ENCODE data around the gene ZCCHC14.
"Not testable (repeated sequence)": the region's sequence is repeated elsewhere in the genome, so short reads cannot be mapped to it uniquely, and the experiment has no call there.

Gene ZCCHC14

GRCh38 chr16:87404764-87405625, 87.8 kb downstream of the ZCCHC14 start:
- no peak for DNase-seq

GRCh38 chr16:87395181-87395842, 97.5 kb downstream of the ZCCHC14 start:
- no peak for DNase-seq

DNA sequence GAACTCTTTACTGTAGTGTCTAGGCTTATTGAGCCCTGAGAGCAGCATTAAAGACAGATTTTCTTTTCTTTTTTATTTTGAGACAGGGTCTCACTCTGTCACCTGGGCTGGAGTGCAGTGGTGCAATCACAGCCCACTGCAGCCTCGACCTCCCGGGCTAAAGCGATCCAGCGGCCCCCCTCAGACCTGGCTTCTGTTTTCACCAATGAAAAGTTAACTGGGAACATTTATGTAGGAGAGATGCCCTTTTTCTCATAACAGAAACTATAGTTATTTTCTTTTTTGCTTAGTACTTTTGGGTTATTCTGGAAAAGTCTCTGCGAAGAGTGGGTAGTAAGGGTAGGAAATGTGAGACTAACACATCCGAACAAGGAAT, 99.2 kb downstream of the ZCCHC14 start:
- DNase-seq = no peak

- peak; percentile 53 to 59 for DNase-seq
These were observed 99.8 kb downstream of the ZCCHC14 start for GRCh38 chr16:87392821-87393679.

DNA sequence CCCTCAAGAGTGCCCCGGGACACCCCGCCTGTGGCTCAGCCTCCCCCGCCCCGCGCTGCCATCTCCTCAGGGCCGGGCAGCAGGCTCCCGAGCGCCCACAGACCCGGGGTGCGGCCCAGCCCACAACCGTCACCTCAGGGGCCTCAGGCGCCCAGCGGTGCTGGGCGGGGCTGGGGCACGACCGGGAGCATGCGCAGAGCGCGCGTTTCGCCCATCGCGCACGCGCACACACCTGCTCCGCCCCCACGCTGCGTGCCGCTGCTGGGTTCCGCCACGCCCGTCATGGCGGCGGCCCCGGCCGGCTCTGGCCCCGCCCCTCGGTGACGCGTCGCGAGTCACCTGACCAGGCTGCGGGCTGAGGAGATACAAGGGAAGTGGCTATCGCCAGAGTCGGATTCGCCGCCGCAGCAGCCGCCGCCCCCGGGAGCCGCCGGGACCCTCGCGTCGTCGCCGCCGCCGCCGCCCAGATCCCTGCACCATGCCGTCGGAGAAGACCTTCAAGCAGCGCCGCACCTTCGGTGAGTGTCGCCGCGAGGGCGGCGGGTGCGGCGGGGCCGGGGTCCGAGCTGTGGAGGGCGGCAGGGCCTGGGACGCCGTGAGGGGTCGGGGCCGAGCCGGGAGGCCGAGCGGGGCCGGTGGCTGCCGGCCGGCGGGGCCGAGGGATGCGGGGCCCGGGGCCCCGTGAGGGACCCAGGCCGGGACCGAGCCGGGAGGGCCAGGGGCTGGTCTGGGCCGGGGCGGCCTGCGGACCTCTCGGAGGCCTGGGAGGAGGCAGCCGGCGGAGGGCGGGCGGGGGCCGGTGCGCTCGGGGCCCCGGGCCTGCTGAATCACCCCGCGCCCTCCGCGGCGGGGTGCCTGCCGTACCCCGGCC, 100.6 kb downstream of the ZCCHC14 start, which contains the start of gene MAP1LC3B:
Gene MAP1LC3B (plus strand): TSS at position 387 of the 871 bp plus-strand sequence. CDS start 92 bp downstream, at position 479.
- peak; percentile 96 for DNase-seq

DNA sequence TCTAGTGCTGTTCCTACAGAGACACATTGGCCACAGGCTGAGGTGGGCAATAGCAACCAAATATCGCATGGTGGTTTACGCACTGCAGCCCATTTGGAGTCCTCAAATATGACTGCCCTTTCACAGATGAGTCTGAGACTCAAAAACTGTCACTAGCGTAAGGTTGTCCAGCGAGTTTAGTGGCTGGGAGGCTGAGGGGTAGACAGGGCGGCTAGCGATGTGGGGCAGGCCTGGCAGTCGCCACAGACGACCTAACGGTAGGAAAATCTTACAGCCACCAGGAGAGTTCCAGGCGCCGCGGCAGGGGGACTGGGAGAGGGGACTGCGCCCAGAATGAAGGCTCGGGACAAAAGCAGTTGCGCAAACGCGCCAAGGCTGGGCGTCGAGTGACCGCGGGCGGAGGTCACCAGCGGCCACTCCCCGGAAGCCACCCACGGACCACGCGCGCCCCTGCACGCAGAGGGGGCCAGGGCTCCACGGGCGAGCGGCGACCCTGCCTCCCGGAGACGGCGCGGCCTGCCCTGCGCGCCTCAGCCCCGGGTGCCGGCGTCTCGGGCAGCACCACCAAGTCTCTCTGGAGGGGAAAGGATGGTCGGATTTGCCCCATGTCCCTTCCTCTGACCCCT, 101.4 kb downstream of the ZCCHC14 start:
- peak in 1 of 2 experiments; percentile 50 for DNase-seq

- no peak for DNase-seq
These were observed 102.0 kb downstream of the ZCCHC14 start for GRCh38 chr16:87390641-87391323.

DNA sequence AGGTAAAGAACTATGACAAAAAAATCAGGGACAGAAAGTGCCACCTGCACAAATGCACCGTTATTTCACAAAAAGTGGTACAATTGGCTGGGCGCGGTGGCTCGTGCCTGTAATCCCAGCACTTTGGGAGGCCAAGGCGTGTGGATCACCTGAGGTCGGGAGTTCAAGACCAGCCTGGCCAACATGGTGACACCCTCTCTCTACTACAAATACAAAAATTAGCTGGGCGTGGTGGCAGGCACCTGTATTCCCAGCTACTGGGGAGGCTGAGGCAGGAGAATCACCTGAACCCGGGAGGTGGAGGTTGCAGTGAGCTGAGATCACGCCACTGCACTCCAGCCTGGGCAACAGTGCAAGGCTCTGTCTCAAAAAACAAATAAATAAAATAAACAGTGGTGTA, 102.9 kb downstream of the ZCCHC14 start:
- not testable (repeated sequence) for DNase-seq

GRCh38 chr16:87389245-87389644, 103.6 kb downstream of the ZCCHC14 start:
- no peak for DNase-seq

DNA sequence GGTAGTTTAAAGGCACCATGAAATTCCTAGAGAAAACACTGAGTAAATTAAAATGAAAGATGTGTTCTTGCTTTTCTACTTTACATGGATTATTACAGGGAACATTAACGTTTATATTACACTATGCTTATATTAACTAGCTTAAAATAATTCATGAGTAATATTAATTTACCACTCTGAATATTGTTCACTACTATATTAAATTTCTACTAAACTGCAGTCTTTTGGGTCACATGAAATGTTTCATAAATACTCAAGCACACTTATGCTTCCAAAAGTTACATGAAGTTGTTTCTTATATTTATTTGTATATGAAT, 104.0 kb downstream of the ZCCHC14 start:
- DNase-seq = no peak

DNA sequence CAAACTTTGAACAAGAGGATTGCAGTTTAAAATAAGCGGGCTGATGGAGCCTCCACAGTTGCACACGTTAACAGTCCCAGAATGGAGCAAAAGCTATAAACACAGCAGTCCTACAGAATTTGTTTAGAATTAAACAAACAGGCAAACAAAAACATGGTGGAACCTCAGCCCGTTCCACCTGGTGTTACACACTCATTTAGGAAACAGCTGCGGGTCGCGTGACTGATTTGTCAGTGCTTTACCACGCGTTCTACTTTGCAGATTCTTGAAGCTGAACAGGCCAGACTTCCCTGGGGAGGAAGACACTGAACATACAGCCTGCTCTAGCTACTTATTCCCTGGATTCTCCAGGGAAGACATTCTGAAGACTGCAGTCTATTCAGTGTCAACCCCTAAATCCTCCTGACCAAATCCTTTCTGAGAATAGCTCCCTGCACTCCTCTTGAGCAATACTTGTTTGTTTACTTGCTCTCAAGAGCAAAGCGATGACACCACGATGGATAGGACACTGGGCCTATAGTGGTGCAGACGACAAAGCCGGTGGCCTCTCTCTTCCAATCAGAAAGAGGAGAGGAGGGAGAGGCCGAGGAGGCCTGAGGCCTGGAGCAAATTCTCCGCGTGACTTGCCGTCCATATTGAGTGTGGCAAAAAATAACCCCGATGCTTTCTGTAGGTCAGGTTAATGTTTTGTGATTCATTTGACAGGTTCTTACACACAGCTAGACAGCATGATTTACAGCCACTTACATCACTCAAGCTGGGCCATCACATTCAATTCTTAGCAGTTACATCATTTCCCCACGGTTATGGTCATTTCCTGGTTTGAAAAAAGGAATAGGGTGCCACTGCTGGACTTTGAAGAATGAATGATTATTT, 104.6 kb downstream of the ZCCHC14 start:
- peak; percentile 81 to 86 for DNase-seq

GRCh38 chr16:87384875-87385167, 108.0 kb downstream of the ZCCHC14 start:
- DNase-seq = not testable (repeated sequence)

DNA sequence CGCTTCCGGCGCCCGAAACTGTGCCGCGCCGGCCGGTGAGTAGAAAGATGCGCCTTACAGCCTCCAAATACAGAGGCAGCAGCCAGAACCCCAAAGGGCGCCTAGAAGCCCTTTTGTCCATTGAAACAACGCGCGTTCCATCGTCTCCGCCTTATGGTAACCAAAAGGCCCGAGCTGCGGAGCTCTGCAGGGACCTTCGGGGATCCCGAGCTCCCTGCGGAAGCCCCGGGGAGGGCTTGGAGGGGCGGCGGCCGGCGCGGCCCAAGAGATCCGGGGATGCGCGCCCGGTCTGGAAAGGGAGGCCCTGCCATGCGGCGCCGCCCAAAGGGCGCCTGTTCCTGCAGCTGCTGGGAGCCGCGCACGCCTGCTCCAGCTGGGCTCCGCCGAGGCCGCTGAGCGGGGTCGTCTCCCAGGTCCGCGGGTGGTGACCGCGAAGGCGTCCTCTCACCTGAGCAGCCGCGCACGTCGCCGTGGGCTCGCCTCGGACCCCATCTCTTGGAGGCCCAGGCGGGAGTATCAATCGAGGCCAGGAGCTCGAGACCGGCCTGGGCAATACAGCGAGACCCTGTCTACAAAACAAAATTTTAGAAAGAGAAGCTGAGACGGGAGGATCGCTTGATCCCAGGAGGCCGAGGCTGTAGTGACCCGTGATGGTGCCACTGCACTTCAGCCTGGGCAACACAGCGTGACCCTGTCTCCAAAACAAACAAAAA, 108.5 kb downstream of the ZCCHC14 start:
- no peak for DNase-seq

DNA sequence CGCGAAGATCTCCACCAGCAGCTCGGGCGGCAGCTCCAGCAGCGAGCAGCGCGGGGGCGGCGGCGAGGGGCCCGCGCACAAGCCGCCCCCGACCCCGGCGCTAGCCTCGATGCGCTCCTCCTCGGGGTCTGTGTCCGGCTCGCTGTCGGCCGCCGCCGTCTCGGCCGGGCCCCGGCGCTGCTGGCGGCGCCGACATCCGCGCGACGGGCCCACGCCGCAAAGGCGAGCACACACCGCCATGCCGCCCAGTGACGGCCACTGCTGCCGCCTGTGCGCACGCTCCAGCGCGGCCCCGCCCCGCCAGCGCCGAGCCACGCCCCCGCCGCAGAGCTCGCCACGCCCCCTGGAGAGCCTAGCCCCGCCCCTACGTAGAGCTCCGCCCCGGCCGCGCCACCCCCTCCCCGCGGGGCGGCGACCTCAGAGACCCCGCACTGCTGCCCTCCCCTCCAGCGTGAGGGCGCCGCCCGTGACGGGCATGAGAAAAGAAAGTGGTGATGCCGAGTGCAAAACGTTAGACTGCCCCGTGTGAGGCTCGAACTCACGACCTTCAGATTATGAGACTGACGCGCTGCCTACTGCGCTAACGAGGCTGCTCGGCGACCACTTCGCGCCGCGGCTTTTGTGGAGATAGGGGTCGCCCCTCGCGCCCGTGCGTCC, 109.2 kb downstream of the ZCCHC14 start, which contains the start of gene FBXO31:
Gene FBXO31 (minus strand): TSS at position 272 of the 657 bp plus-strand sequence. CDS start 32 bp downstream, at position 240.
- DNase-seq = peak; percentile 91 to 92

DNA sequence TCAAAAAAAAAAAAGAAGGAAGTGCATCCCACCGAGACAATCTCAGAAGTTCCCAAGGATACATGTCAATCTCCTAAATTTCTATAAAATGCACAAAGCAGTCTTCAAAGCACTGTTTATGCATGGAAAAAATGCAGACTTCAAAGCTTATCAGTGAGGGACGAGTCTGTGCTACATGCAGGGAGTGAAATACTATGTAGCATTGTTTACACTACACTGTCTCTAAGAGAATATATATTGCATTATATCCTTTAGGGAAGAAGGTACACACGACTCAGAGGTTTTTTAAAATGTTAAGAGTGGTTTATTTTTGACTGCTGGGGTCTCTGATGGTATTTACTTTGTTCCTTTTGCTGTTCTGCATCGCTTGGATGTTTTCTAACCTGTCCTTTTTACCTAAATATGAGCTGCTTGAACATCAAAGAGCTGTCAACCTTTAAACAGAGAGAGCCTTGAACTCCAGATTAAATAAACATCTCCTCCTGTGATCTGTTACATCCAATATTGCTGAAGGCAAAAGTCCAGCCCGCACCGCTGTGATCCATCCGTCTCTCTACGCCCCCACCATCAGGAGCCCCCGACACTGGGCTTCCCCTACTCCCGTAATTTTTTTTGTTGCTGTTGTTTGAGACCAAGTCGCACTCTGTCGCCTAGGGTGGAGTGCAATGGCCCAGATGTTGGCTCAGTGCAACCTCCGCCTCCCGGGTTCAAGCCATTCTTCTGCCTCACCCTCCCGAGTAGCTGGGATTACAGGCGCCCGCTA, 110.6 kb downstream of the ZCCHC14 start:
- no peak for DNase-seq

- DNase-seq = no peak
These were observed 111.9 kb downstream of the ZCCHC14 start for GRCh38 chr16:87380881-87381280.

DNA sequence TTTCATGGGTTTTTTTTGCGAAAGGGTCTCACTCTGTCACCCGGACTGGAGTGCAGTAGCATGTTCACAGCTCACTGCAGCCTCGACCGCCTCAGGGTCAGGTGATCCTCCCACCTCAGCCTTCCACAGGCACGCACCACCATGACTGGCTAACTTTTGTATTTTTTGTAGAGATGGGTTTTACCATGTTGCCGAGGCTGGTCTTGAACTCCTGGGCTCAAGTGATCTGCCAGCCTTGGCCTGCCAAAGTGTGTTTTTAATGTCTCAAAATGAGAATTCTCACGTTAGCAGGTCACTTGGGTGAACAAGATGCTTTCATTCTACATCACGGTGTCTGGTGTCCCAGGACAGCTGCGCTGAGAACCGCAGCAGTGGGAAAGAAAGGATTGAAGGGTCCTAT, 112.4 kb downstream of the ZCCHC14 start:
- DNase-seq = no peak

DNA sequence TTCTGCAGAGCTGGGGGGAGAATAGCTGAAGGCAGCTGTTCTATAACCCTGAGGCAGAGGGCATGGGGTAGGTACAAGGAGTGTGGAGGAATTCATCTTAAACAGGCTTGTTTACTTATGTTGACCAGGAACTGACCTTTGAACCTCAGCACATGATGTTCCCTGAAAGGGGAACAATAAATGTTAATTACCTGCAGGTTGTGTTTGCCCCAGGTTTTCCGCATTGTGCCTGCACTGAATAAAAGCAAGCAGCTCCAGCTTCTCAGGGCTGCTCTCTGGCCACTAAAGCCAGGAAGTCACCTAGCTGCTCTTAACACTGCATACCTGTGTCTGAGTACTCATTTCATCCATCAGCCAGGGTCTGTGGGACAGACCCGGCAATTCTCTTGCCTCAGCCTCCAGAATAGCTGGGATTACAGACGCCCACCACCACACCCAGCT, 113.5 kb downstream of the ZCCHC14 start:
- not testable (repeated sequence) for DNase-seq
